H9 (cell line): ENCODE data around the gene FOXO1. TPM values are rescaled to one million over a fixed set of nuclear protein-coding genes. Genes with fewer than 3 reads are reported as not detected.

Experiments
- DNase-seq: peaks from one replicate; pipeline ENCODE4 v3.0.0-alpha.2; 2017
- H2AFZ ChIP-seq: one replicate; pipeline ENCODE4 v1.6.1; 2013; ENCODE audit warnings: mild to moderate bottlenecking, low read length, control low read depth, moderate library complexity
- H2AK5ac ChIP-seq: 2 replicates; pipeline ENCODE4 v1.6.1; 2013; ENCODE audit warnings: low read length, control low read depth, mixed read lengths; ENCODE audit not compliant: insufficient read length
- H2BK120ac ChIP-seq: one replicate; pipeline ENCODE4 v1.6.1; 2013; ENCODE audit warnings: low read depth, mild to moderate bottlenecking, low read length, control low read depth, inconsistent platforms; ENCODE audit not compliant: poor library complexity, severe bottlenecking
- H2BK12ac ChIP-seq: 2 replicates; pipeline ENCODE4 v1.6.1; 2013; ENCODE audit warnings: low read length, control low read depth, mixed read lengths, low read depth; ENCODE audit not compliant: insufficient read length
- H2BK15ac ChIP-seq: 2 replicates; pipeline ENCODE4 v1.6.1; 2013; ENCODE audit warnings: low read depth, low read length, control low read depth
- H2BK20ac ChIP-seq: one replicate; pipeline ENCODE4 v1.6.1; 2013; ENCODE audit warnings: low read depth, mild to moderate bottlenecking, low read length, control low read depth, inconsistent platforms; ENCODE audit not compliant: poor library complexity, severe bottlenecking
- H2BK5ac ChIP-seq: 2 replicates; pipeline ENCODE4 v1.6.1; 2013; ENCODE audit warnings: low read length, control low read depth, mixed read lengths; ENCODE audit not compliant: insufficient read length
- H3K14ac ChIP-seq: 2 replicates; pipeline ENCODE4 v1.6.1; 2013; ENCODE audit warnings: low read length, control low read depth; ENCODE audit not compliant: insufficient read depth
- H3K18ac ChIP-seq: 2 replicates; pipeline ENCODE4 v1.6.1; 2013; ENCODE audit warnings: low read depth, mild to moderate bottlenecking, mixed read lengths, low read length, control low read depth; ENCODE audit not compliant: insufficient read length
- H3K23ac ChIP-seq: 2 replicates; pipeline ENCODE4 v1.6.1; 2013; ENCODE audit warnings: low read length, control low read depth, mixed read lengths, low read depth; ENCODE audit not compliant: insufficient read length
- H3K23me2 ChIP-seq: 2 replicates; pipeline ENCODE4 v1.6.1; 2013; ENCODE audit warnings: low read depth, mild to moderate bottlenecking, mixed read lengths, low read length, control low read depth; ENCODE audit not compliant: insufficient read length, poor library complexity, severe bottlenecking
- H3K27ac ChIP-seq: 2 replicates; pipeline ENCODE4 v1.5.1; 2013; ENCODE audit warnings: low read length, control low read depth, mixed read lengths, low read depth; ENCODE audit not compliant: insufficient read length
- H3K27me3 ChIP-seq: 2 replicates; pipeline ENCODE4 v1.6.1; 2013; ENCODE audit warnings: low read length, control low read depth, inconsistent platforms; ENCODE audit not compliant: insufficient read depth
- H3K4ac ChIP-seq: 2 replicates; pipeline ENCODE4 v1.6.1; 2013; ENCODE audit warnings: low read depth, mild to moderate bottlenecking, control low read depth, inconsistent platforms, low read length, moderate library complexity
- H3K4me1 ChIP-seq: 2 replicates; pipeline ENCODE4 v1.6.1; 2013; ENCODE audit warnings: low read length, control low read depth, inconsistent platforms; ENCODE audit not compliant: insufficient read depth
- H3K4me2 ChIP-seq: 2 replicates; pipeline ENCODE4 v1.6.1; 2013; ENCODE audit warnings: low read length, control low read depth, mixed read lengths; ENCODE audit not compliant: insufficient read length, insufficient read depth
- H3K56ac ChIP-seq: 2 replicates; pipeline ENCODE4 v1.6.1; 2013; ENCODE audit warnings: low read depth, mild to moderate bottlenecking, mixed read lengths, low read length, control low read depth; ENCODE audit not compliant: insufficient read length
- H3K79me1 ChIP-seq: 2 replicates; pipeline ENCODE4 v1.6.1; 2013; ENCODE audit warnings: low read depth, mild to moderate bottlenecking, moderate library complexity, low read length, control low read depth, inconsistent platforms; ENCODE audit not compliant: insufficient read depth, poor library complexity, severe bottlenecking
- H3K79me2 ChIP-seq: 2 replicates; pipeline ENCODE4 v1.6.1; 2013; ENCODE audit warnings: low read length, control low read depth, inconsistent platforms; ENCODE audit not compliant: insufficient read depth
- H3K9ac ChIP-seq: 2 replicates; pipeline ENCODE4 v1.6.1; 2013; ENCODE audit warnings: low read length, control low read depth, mixed read lengths; ENCODE audit not compliant: insufficient read length; ENCODE audit errors: extremely low read depth
- H3K9me3 ChIP-seq: one replicate; pipeline ENCODE4 v1.6.1; 2013; ENCODE audit warnings: low read depth, low read length, inconsistent platforms; ENCODE audit not compliant: control insufficient read depth
- H3T11ph ChIP-seq: one replicate; pipeline ENCODE4 v1.6.1; 2013; ENCODE audit warnings: mild to moderate bottlenecking, low read length, control low read depth, inconsistent platforms
- H4K20me1 ChIP-seq: one replicate; pipeline ENCODE4 v1.6.1; 2013; ENCODE audit not compliant: control insufficient read depth, insufficient read length, insufficient read depth
- H4K5ac ChIP-seq: 2 replicates; pipeline ENCODE4 v1.6.1; 2013; ENCODE audit warnings: low read depth, mild to moderate bottlenecking, mixed read lengths, low read length, control low read depth; ENCODE audit not compliant: insufficient read length
- H4K8ac ChIP-seq: replicated peaks from 2 replicates; pipeline ENCODE4 v1.6.1; 2013; ENCODE audit warnings: low read length, control low read depth, mixed read lengths, low read depth; ENCODE audit not compliant: insufficient read length
- H4K91ac ChIP-seq: 2 replicates; pipeline ENCODE4 v1.6.1; 2013; ENCODE audit warnings: low read depth, mild to moderate bottlenecking, moderate library complexity, mixed read lengths, low read length, control low read depth; ENCODE audit not compliant: insufficient read length
- H3K27ac Mint-ChIP-seq, 3 experiments: 2 replicates in 2 of 3; 3 replicates in 1 of 3; pipeline ENCODE4 v1.8.0; 2020 to 2021; ENCODE audit warnings: mixed read lengths in 3 of 3, mild to moderate bottlenecking in 1 of 3, moderate library complexity in 1 of 3
- H3K27me3 Mint-ChIP-seq: 2 replicates; pipeline ENCODE4 v1.8.0; 2021; ENCODE audit warnings: low read depth, mild to moderate bottlenecking, moderate library complexity, mixed read lengths
- H3K36me3 Mint-ChIP-seq, 3 experiments: 2 replicates in 2 of 3; 3 replicates in 1 of 3; pipeline ENCODE4 v1.8.0; 2020 to 2021; ENCODE audit warnings: low read depth in 3 of 3, mixed read lengths in 3 of 3; ENCODE audit not compliant: insufficient read depth in 1 of 3
- H3K4me1 Mint-ChIP-seq, 2 experiments: 2 replicates each; pipeline ENCODE4 v1.8.0; 2020; ENCODE audit warnings: mixed read lengths in 2 of 2
- H3K4me3 Mint-ChIP-seq, 2 experiments: 2 replicates in 1 of 2; 3 replicates in 1 of 2; pipeline ENCODE4 v1.8.0; 2020 to 2021; ENCODE audit warnings: mild to moderate bottlenecking in 2 of 2, mixed read lengths in 2 of 2, moderate library complexity in 1 of 2
- H3K9me3 Mint-ChIP-seq, 2 experiments: 2 replicates in 1 of 2; 3 replicates in 1 of 2; pipeline ENCODE4 v1.8.0; 2020; ENCODE audit warnings: mild to moderate bottlenecking in 2 of 2, mixed read lengths in 2 of 2, moderate library complexity in 1 of 2
- WGBS: extraction: QIAGEN DNeasy Blood & Tissue Kit; methylation state at CpG from one replicate; pipeline ENCODE4 v1.1.7; 2013; ENCODE audit warnings: missing lambda C conversion rate, low lambda C conversion rate, mixed read lengths; ENCODE audit not compliant: insufficient read length; ENCODE audit errors: extremely low coverage; 5-methylcytosine and 5-hydroxymethylcytosine counted together
- total RNA-seq: library from RNA; stranded (reverse); gene quantifications from 2 replicates; pipeline ENCODE4 v1.2.1, GENCODE V29; 2021
- TF ChIP-seq, protein P1 (sequence below): fragments of 200-600 bp; sonication (generic); conservative IDR thresholded peaks from 3 replicates; pipeline ENCODE4 v1.8.0; 2021; ENCODE audit warnings: antibody characterized with exemption, mild to moderate bottlenecking

Gene FOXO1
- total RNA-seq, 1 experiment from 2014 or later = 44.6 TPM

DNA sequence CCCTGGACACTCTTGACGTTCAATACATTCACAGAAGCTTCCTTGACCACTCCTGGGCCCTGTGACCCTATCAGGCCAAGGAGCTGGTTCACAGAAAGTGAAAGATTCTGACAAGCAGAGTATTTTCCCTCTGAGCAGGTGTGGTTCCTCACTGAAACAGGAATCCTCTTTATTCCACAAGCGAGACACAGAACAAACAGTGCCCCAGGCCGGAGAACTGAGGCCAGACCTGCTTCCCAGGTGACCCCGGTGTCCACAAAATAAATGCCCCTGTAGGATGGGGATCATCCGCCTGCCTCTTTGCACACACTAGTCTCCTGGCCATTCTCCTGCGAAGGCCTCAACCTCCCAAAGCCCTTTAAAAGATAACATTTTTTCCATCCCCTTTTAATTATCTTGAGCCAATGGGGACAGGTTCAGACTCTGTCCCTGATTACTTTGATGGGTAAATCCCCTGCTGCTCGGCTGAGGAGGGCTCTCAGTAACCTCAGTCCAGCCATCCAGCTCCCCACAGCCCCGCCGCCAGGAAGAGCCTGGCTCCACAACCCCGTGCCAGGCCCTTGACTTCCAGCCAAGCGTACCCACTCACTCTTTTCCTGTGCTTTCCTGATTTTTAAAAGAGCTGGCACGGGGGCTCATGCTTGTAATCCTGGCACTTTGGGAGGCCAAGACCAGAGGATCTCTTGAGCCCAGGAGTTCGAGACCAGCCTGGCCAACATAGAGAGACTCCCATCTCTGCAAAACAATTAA lies 129.1 kb downstream of the FOXO1 start:
- DNase-seq = no peak

More for the DNA sequence above, 129.1 kb downstream of the FOXO1 start:
- Histone ChIP-seq H3K4me2 (no peak overlapping the region), H4K91ac (no peak overlapping the region), H2BK20ac (no peak overlapping the region), H4K20me1 (no peaks in the 10 kb centered on the region), H4K5ac (no peak overlapping the region), H3K9ac (no peak overlapping the region), H2BK120ac (no peak overlapping the region), H3K56ac (no peak overlapping the region), H2AK5ac (no peak overlapping the region), H3K27ac (no peak overlapping the region), H3K14ac (no peak overlapping the region), H3K18ac (no peak overlapping the region), H4K8ac (no peak overlapping the region), H3T11ph (no peak overlapping the region), H2BK12ac (no peak overlapping the region), H3K23me2 (no peaks in the 10 kb centered on the region), H3K79me1 (no peaks in the 10 kb centered on the region), H2BK5ac (no peak overlapping the region), H3K23ac (no peak overlapping the region), H3K27me3 (no peaks in the 10 kb centered on the region), H2AFZ (no peak overlapping the region), H3K4me1 (peaks cover 6% of the 10 kb centered on the region; the same call in 1 of the 2 replicates), H2BK15ac (no peak overlapping the region), H3K9me3 (no peaks in the 10 kb centered on the region), H3K4ac (no peak overlapping the region; the same call in 1 of the 2 replicates), H3K79me2 (no peaks in the 10 kb centered on the region)
- Mint-ChIP-seq H3K9me3 (no peaks in the 10 kb centered on the region), H3K4me1 (peaks cover 30 to 31% of the 10 kb centered on the region in 2 experiments), H3K27me3 (no peaks in the 10 kb centered on the region), H3K4me3 (no peak overlapping the region), H3K27ac (peak overlapping the region in 2 of 3 experiments; percentile 72 to 78; a peak in 3 of 7 replicates), H3K36me3 (no peaks in the 10 kb centered on the region)
- WGBS = no CpG with 5 or more reads among the region's 13 CpGs
- TF ChIP-seq, protein P1, sequence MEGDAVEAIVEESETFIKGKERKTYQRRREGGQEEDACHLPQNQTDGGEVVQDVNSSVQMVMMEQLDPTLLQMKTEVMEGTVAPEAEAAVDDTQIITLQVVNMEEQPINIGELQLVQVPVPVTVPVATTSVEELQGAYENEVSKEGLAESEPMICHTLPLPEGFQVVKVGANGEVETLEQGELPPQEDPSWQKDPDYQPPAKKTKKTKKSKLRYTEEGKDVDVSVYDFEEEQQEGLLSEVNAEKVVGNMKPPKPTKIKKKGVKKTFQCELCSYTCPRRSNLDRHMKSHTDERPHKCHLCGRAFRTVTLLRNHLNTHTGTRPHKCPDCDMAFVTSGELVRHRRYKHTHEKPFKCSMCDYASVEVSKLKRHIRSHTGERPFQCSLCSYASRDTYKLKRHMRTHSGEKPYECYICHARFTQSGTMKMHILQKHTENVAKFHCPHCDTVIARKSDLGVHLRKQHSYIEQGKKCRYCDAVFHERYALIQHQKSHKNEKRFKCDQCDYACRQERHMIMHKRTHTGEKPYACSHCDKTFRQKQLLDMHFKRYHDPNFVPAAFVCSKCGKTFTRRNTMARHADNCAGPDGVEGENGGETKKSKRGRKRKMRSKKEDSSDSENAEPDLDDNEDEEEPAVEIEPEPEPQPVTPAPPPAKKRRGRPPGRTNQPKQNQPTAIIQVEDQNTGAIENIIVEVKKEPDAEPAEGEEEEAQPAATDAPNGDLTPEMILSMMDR = no peak
